ENCODE results near the gene CHRNA4. TPM values are rescaled to one million over a fixed set of nuclear protein-coding genes. Genes with fewer than 3 reads are reported as not detected.

The CHRNA4 gene
- total RNA-seq, 2 donors from 2014 or later, result 0.46 TPM; not detected in 1

GRCh38 chr20:63377256-63377941 lies 16.2 kb upstream of the CHRNA4 start:
- Histone ChIP-seq H3K9me3 (ENCODE audit: control insufficient read depth, low read length) (no peaks in the 10 kb centered on the region), H3K27ac (ENCODE audit: low read depth, low read length) (peak overlapping the region; percentile 97), H3K9ac (ENCODE audit: extremely low read depth, low read length, poor library complexity, severe bottlenecking) (no peak overlapping the region), H3K4me3 (ENCODE audit: low read length) (no peak overlapping the region), H3K27me3 (ENCODE audit: control insufficient read depth, insufficient read depth, low read length, poor library complexity, severe bottlenecking) (no peaks in the 10 kb centered on the region), H3K4me1 (ENCODE audit: control insufficient read depth, insufficient read depth, low read length) (no peaks in the 10 kb centered on the region), H3K36me3 (ENCODE audit: control insufficient read depth, insufficient read depth, low read length) (no peaks in the 10 kb centered on the region)
- 40 to 49% methylated on average over 23 to 32 of the region's 32 CpGs for WGBS, 2 experiments (ENCODE audit: insufficient coverage in 1 of 2, insufficient read length in 1 of 2)
- Mint-ChIP-seq H3K4me1 (peaks cover 2% of the 10 kb centered on the region), H3K9me3 (no peaks in the 10 kb centered on the region), H3K4me3 (no peak overlapping the region), H3K36me3 (ENCODE audit: low read depth) (no peaks in the 10 kb centered on the region), H3K27me3 (ENCODE audit: insufficient read depth) (no peaks in the 10 kb centered on the region), H3K27ac (no peak overlapping the region)
- DNase-seq, result peak; percentile 71
- TF ChIP-seq CTCF (conservative IDR thresholded peaks at IDR 0.05), result no peak

- H3K36me3 Mint-ChIP-seq (ENCODE audit: low read depth), result no peaks in the 10 kb centered on the region
- H3K27me3 ChIP-seq (ENCODE audit: control insufficient read depth, insufficient read depth, low read length, poor library complexity, severe bottlenecking), result no peaks in the 10 kb centered on the region
- no peaks in the 10 kb centered on the region for H3K9me3 ChIP-seq (ENCODE audit: control insufficient read depth, low read length)
- DNase-seq, result no peak
- no peaks in the 10 kb centered on the region for H3K4me1 ChIP-seq (ENCODE audit: control insufficient read depth, insufficient read depth, low read length)
- no peak overlapping the region for H3K9ac ChIP-seq (ENCODE audit: extremely low read depth, low read length, poor library complexity, severe bottlenecking)
- H3K27me3 Mint-ChIP-seq (ENCODE audit: insufficient read depth), result no peaks in the 10 kb centered on the region
- H3K9me3 Mint-ChIP-seq, result no peaks in the 10 kb centered on the region
- peaks cover 2% of the 10 kb centered on the region for H3K4me1 Mint-ChIP-seq
- WGBS, 2 experiments (ENCODE audit: insufficient coverage in 1 of 2, insufficient read length in 1 of 2), result 80 to 85% methylated on average over 14 to 31 of the region's 31 CpGs
- TF ChIP-seq CTCF (conservative IDR thresholded peaks at IDR 0.05), result no peak
- no peaks in the 10 kb centered on the region for H3K36me3 ChIP-seq (ENCODE audit: control insufficient read depth, insufficient read depth, low read length)
- H3K4me3 Mint-ChIP-seq, result no peak overlapping the region
- H3K27ac Mint-ChIP-seq, result no peak overlapping the region
- H3K27ac ChIP-seq (ENCODE audit: low read depth, low read length), result peak overlapping the region; percentile 97
- no peak overlapping the region for H3K4me3 ChIP-seq (ENCODE audit: low read length)
Observed at GRCh38 chr20:63376283-63377250, 15.4 kb upstream of the CHRNA4 start.

GRCh38 chr20:63375438-63375837 lies 14.3 kb upstream of the CHRNA4 start:
- Histone ChIP-seq H3K27me3 (ENCODE audit: control insufficient read depth, insufficient read depth, low read length, poor library complexity, severe bottlenecking) (no peaks in the 10 kb centered on the region), H3K27ac (ENCODE audit: low read depth, low read length) (no peak overlapping the region), H3K9ac (ENCODE audit: extremely low read depth, low read length, poor library complexity, severe bottlenecking) (no peak overlapping the region), H3K4me3 (ENCODE audit: low read length) (no peak overlapping the region), H3K36me3 (ENCODE audit: control insufficient read depth, insufficient read depth, low read length) (no peaks in the 10 kb centered on the region), H3K4me1 (ENCODE audit: control insufficient read depth, insufficient read depth, low read length) (no peaks in the 10 kb centered on the region), H3K9me3 (ENCODE audit: control insufficient read depth, low read length) (no peaks in the 10 kb centered on the region)
- no peak overlapping the region for H3K27ac Mint-ChIP-seq
- 88 to 100% methylated on average over 1 to 3 of the region's 3 CpGs for WGBS, 2 experiments (ENCODE audit: insufficient coverage in 1 of 2, insufficient read length in 1 of 2)
- H3K9me3 Mint-ChIP-seq, result no peaks in the 10 kb centered on the region
- DNase-seq, result no peak
- H3K27me3 Mint-ChIP-seq (ENCODE audit: insufficient read depth), result no peaks in the 10 kb centered on the region
- H3K4me3 Mint-ChIP-seq, result no peak overlapping the region
- H3K36me3 Mint-ChIP-seq (ENCODE audit: low read depth), result no peaks in the 10 kb centered on the region
- H3K4me1 Mint-ChIP-seq, result peaks cover 2% of the 10 kb centered on the region
- TF ChIP-seq CTCF (conservative IDR thresholded peaks at IDR 0.05), result no peak
